Measurements from ENCODE around the gene AOC1. TPM values are rescaled to one million over a fixed set of nuclear protein-coding genes. Genes with fewer than 3 reads are reported as not detected.

AOC1 gene
- total RNA-seq, 2 experiments from 2014 or later: not detected

DNA sequence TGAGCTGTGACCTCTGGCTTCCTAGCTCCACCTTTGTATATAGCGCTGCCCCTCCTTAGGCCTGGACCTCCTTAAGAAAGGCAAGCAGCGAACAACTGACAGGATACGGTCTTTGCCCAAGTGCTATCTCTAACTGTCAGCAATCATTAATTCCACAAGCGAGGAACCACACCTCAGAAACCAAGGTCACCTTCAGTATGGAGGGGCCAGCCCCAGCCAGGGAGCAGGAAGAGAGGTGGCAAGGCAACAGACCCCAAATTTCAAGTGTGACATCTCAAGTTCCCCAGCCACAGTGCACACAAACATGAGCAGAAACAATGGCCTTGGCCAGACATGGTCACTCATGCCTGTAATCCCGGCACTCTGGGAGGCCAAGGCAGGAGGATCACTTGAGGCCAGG lies 4.8 kb upstream of the AOC1 start:
- no peak overlapping the region for H3K4me3 ChIP-seq (ENCODE audit: low read depth, low read length, poor library complexity, severe bottlenecking)
- H3K4me1 ChIP-seq (ENCODE audit: insufficient read depth, low read length, poor library complexity, severe bottlenecking): no peaks in the 10 kb centered on the region
- no peaks in the 10 kb centered on the region for H3K79me2 ChIP-seq (ENCODE audit: insufficient read depth, low read depth, low read length)
- H2AFZ ChIP-seq (ENCODE audit: low read length): no peak overlapping the region
- H3K4me2 ChIP-seq (ENCODE audit: low read length): no peak overlapping the region
- no peak for DNase-seq (ENCODE audit: low spot score)
- no peaks in the 10 kb centered on the region for H4K20me1 ChIP-seq (ENCODE audit: insufficient read depth, low read length)
- intact Hi-C loops (cut with micrococcal nuclease; ENCODE audit: unreplicated experiment): no loop called here
- TF ChIP-seq EZH2phosphoT487 (IDR thresholded peaks at IDR 0.05; ENCODE audit: borderline replicate concordance, low read depth, low read length): no peak
- TF ChIP-seq, protein P1, sequence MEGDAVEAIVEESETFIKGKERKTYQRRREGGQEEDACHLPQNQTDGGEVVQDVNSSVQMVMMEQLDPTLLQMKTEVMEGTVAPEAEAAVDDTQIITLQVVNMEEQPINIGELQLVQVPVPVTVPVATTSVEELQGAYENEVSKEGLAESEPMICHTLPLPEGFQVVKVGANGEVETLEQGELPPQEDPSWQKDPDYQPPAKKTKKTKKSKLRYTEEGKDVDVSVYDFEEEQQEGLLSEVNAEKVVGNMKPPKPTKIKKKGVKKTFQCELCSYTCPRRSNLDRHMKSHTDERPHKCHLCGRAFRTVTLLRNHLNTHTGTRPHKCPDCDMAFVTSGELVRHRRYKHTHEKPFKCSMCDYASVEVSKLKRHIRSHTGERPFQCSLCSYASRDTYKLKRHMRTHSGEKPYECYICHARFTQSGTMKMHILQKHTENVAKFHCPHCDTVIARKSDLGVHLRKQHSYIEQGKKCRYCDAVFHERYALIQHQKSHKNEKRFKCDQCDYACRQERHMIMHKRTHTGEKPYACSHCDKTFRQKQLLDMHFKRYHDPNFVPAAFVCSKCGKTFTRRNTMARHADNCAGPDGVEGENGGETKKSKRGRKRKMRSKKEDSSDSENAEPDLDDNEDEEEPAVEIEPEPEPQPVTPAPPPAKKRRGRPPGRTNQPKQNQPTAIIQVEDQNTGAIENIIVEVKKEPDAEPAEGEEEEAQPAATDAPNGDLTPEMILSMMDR (conservative IDR thresholded peaks at IDR 0.05; ENCODE audit: low read length): no peak
- H3K9me2 ChIP-seq (ENCODE audit: insufficient read depth, low read length): no peaks in the 10 kb centered on the region
- no TSS peak for BruUV-seq (replicated peaks)
- no peaks in the 10 kb centered on the region for H3K9me3 ChIP-seq (ENCODE audit: low read length)
- H3K36me3 ChIP-seq (ENCODE audit: insufficient read depth, low read length): no peaks in the 10 kb centered on the region
- H3K27ac ChIP-seq (ENCODE audit: low read depth, low read length, poor library complexity, severe bottlenecking): no peak overlapping the region
- ChIA-PET CTCF (ENCODE audit: unreplicated experiment) (no interaction called here), POLR2A (no interaction called here)

GRCh38 chr7:150848111-150848510 lies 4.2 kb upstream of the AOC1 start:
- H3K4me2 ChIP-seq (ENCODE audit: low read length): no peak overlapping the region
- BruUV-seq (replicated peaks): no TSS peak
- TF ChIP-seq, protein P1 (conservative IDR thresholded peaks at IDR 0.05; ENCODE audit: low read length): no peak
- TF ChIP-seq EZH2phosphoT487 (IDR thresholded peaks at IDR 0.05; ENCODE audit: borderline replicate concordance, low read depth, low read length): no peak
- no peak overlapping the region for H3K27ac ChIP-seq (ENCODE audit: low read depth, low read length, poor library complexity, severe bottlenecking)
- DNase-seq (ENCODE audit: low spot score): no peak
- ChIA-PET POLR2A (no interaction called here), CTCF (ENCODE audit: unreplicated experiment) (no interaction called here)
- intact Hi-C loops (cut with micrococcal nuclease; ENCODE audit: unreplicated experiment): no loop called here
- H3K4me3 ChIP-seq (ENCODE audit: low read depth, low read length, poor library complexity, severe bottlenecking): no peak overlapping the region
- no peaks in the 10 kb centered on the region for H4K20me1 ChIP-seq (ENCODE audit: insufficient read depth, low read length)
- no peaks in the 10 kb centered on the region for H3K9me2 ChIP-seq (ENCODE audit: insufficient read depth, low read length)
- no peaks in the 10 kb centered on the region for H3K79me2 ChIP-seq (ENCODE audit: insufficient read depth, low read depth, low read length)
- no peak overlapping the region for H2AFZ ChIP-seq (ENCODE audit: low read length)
- H3K4me1 ChIP-seq (ENCODE audit: insufficient read depth, low read length, poor library complexity, severe bottlenecking): no peaks in the 10 kb centered on the region
- H3K9me3 ChIP-seq (ENCODE audit: low read length): no peaks in the 10 kb centered on the region
- no peaks in the 10 kb centered on the region for H3K36me3 ChIP-seq (ENCODE audit: insufficient read depth, low read length)

GRCh38 chr7:150848561-150849115 lies 3.7 kb upstream of the AOC1 start:
- intact Hi-C loops (cut with micrococcal nuclease; ENCODE audit: unreplicated experiment): no loop called here
- Histone ChIP-seq H4K20me1 (ENCODE audit: insufficient read depth, low read length) (no peaks in the 10 kb centered on the region), H3K27ac (ENCODE audit: low read depth, low read length, poor library complexity, severe bottlenecking) (no peak overlapping the region), H3K36me3 (ENCODE audit: insufficient read depth, low read length) (no peaks in the 10 kb centered on the region), H3K9me3 (ENCODE audit: low read length) (no peaks in the 10 kb centered on the region), H3K4me3 (ENCODE audit: low read depth, low read length, poor library complexity, severe bottlenecking) (no peak overlapping the region), H3K4me1 (ENCODE audit: insufficient read depth, low read length, poor library complexity, severe bottlenecking) (no peaks in the 10 kb centered on the region), H3K9me2 (ENCODE audit: insufficient read depth, low read length) (no peaks in the 10 kb centered on the region), H2AFZ (ENCODE audit: low read length) (no peak overlapping the region), H3K79me2 (ENCODE audit: insufficient read depth, low read depth, low read length) (no peaks in the 10 kb centered on the region), H3K4me2 (ENCODE audit: low read length) (no peak overlapping the region)
- TF ChIP-seq, protein P1 (conservative IDR thresholded peaks at IDR 0.05; ENCODE audit: low read length): no peak
- TF ChIP-seq EZH2phosphoT487 (IDR thresholded peaks at IDR 0.05; ENCODE audit: borderline replicate concordance, low read depth, low read length): no peak
- DNase-seq (ENCODE audit: low spot score): no peak
- CTCF ChIA-PET (ENCODE audit: unreplicated experiment): no interaction called here
- POLR2A ChIA-PET: no interaction called here
- no TSS peak for BruUV-seq (replicated peaks)

Measured in OCI-LY7 (cell line).